Measurements from ENCODE around the gene PITPNB.

PITPNB gene

GRCh38 chr22:27825174-27825573 lies 93.9 kb downstream of the PITPNB start:
- no peak for DNase-seq

DNA sequence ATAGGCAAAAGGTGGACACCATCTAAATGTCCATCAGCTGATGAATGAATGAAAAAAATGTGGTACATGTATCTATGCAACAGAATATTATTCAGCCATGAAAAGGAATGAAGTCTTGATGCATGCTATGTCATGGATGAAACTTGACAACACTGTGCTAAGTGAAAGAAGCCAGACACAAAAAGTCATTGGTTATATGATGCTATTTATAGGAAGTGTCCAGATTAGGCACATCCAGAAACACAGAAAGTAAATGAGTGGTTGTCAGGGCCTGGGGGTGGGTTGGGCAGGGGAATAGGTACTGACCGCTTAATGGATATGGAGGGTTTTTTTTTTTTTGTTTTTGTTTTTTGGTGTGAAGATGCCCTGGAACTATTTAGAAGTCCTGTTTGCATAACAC lies 95.8 kb downstream of the PITPNB start:
- DNase-seq = no peak

- no peak for DNase-seq
Observed at GRCh38 chr22:27820896-27821866, 97.9 kb downstream of the PITPNB start.

- DNase-seq = no peak
Observed at GRCh38 chr22:27816552-27816951, 102.5 kb downstream of the PITPNB start.

- DNase-seq = no peak
Observed at GRCh38 chr22:27815826-27816530, 103.1 kb downstream of the PITPNB start.

DNA sequence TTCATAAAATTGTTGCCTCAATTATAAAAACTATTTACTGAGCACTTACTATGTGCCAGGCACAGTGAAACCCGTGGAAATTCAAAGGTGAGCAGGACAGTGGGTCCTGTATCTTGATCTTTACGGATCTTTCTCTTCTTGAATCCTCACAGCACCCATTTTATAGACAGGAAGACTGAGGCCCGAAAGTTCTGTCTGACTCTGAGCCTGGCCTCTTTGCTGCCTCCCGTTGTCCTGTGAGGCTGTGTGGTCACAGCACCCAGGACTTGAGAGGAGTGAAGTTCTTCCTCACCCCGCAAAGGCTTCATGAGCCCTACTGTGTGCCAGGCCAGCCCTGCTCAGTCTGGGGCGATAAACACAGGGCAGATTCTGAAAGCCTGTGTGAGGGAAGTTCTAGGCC lies 104.1 kb downstream of the PITPNB start:
- DNase-seq = no peak

DNA sequence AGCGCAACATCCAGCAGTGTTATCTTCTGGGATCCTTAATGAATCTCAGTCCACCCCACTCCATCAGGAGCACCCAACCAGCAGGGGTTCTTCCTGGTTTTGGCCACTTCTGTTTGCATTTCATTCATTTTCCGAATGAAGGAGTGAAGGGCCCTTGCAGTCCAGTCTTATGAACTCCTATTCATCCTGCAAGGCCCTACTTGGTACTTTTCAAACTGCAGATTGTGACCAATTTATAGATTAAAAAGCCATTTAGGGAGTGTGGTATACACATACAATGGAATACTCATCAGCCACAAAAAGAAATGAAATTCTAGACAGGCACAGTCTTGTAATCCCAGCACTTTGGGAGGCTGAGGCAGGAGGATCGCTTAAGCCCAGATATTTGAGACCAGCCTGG lies 107.3 kb downstream of the PITPNB start:
- no peak for DNase-seq

- no peak for DNase-seq
Observed at GRCh38 chr22:27810609-27811151, 108.4 kb downstream of the PITPNB start.

- DNase-seq = no peak
Observed at GRCh38 chr22:27809700-27810608, 109.1 kb downstream of the PITPNB start.

DNA sequence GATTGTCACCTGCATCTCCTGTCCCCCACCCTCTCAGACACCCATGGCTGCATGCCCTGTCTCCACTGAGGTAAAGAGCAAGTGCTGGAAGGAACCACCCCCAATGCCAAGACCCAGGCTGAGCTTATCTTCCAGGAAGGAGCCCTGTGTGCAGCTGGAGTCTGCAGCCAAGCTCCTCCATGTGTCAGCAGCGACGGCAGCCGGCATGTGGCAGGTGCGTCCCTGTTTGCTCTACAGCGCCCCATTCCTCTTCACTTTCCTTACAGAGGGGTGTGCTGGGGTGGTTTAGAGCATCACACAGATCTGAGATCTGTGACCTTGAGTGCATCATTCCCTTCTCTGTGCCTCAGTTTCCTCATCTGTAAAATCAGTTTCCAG lies 109.8 kb downstream of the PITPNB start:
- no peak for DNase-seq

DNA sequence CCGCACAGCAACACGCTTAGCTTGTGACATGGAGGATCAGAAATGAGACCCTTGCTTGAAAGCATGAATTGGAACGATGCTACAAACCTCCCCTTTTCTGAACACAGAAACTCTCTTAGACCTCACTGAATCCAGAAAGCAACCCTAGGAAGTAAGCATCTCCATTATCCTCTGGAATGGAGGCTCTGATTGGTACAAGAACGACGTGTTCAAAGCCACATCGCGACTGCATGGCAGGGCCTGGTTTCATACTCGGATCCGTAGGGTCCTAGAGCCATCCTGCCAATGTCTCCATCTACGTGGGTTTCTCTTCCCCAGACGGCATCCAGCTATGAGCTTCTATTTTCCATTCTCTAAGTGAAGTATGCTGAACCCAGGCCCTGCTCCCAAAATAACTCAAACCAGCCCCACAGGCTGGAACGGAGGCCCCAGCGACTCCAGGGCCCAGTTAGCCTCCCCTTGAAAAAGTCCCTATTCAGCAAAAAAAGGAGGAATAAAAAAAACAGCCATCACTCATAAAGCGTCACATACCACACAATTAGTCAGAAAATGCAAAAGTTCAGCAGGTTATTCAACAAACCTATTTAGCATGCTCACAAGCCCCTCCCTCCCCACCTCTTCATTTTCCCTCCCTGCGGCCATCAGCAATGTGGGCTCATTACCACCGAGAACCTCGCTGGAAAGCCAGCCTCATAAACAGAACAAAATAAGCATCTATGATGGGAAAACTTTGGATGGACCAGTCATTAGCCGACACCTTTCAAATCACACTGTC lies 110.4 kb downstream of the PITPNB start:
- DNase-seq = no peak

GRCh38 chr22:27805841-27806240 lies 113.2 kb downstream of the PITPNB start:
- no peak for DNase-seq

- peak; percentile 54 for DNase-seq
Observed at GRCh38 chr22:27804470-27805297, 114.4 kb downstream of the PITPNB start.

GRCh38 chr22:27803841-27804415 lies 115.1 kb downstream of the PITPNB start:
- no peak for DNase-seq

DNA sequence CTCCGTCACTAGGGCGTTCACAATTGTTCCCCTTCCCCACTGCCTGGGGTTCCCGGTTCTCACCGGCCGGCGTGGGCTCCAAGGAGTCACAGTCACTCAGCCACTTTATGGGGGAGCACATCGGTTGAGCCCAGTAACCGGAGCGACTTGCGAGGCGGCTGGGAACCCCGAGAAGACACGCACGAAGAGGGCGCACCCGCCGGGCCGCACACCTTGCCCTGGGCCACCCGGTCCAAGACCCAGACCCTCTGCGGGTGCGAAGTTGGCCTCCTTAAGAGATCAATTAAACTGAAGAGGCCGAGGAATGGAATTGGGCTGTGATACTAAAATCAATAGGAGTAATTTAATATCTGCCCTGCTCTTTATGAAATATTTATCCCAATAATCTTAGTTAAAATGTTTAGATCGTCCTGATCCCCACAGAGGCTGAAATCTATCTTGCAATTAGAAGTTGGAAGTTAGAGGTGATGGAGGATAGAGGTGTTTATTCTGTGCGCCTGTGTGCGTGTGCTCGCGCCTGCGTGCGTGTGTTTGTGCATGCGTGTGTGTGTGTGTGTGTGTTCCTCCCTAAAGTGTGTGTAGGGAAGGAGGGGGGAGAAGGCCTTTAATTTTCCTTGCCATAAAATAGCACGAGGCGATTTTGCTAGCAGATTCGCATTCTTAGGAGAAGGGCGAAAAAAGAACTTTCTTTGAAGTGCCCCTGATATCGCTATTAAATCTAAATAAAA lies 116.5 kb downstream of the PITPNB start:
- peak; percentile 38 for DNase-seq

Data from CD4-positive, alpha-beta T cell treated with Interleukin-15 for 1 hour (primary cell).